Immature natural killer cell (primary cell): Measurements from ENCODE around the gene ASPDH. TPM values are rescaled to one million over a fixed set of nuclear protein-coding genes. Genes with fewer than 3 reads are reported as not detected.
"Not testable (repeated sequence)": the region's sequence is repeated elsewhere in the genome, so short reads cannot be mapped to it uniquely, and the experiment has no call there.

ENCODE experiments used
- DNase-seq, 3 donors: peaks; one replicate each; pipeline ENCODE4 v3.0.0; 2022; ENCODE audit warnings: mixed read lengths in 1 of 3
- H3K27ac Mint-ChIP-seq, 6 donors: one replicate each; pipeline ENCODE4 v1.8.0; 2020; ENCODE audit warnings: mixed read lengths in 6 of 6, mild to moderate bottlenecking in 5 of 6, inconsistent platforms in 4 of 6, moderate library complexity in 3 of 6
- H3K27me3 Mint-ChIP-seq, 3 donors: one replicate each; pipeline ENCODE4 v1.8.0; 2020 to 2021; ENCODE audit warnings: low read depth in 3 of 3, mild to moderate bottlenecking in 3 of 3, mixed read lengths in 3 of 3, moderate library complexity in 3 of 3, inconsistent platforms in 1 of 3
- H3K36me3 Mint-ChIP-seq, 3 donors: one replicate each; pipeline ENCODE4 v1.8.0; 2020; ENCODE audit warnings: mixed read lengths in 3 of 3, inconsistent platforms in 2 of 3, mild to moderate bottlenecking in 2 of 3
- H3K4me1 Mint-ChIP-seq, 2 donors: one replicate each; pipeline ENCODE4 v1.8.0; 2020; ENCODE audit warnings: inconsistent platforms in 2 of 2, mild to moderate bottlenecking in 2 of 2, mixed read lengths in 2 of 2, moderate library complexity in 1 of 2
- H3K4me3 Mint-ChIP-seq, 5 donors: one replicate each; pipeline ENCODE4 v1.8.0; 2020; ENCODE audit warnings: mild to moderate bottlenecking in 5 of 5, mixed read lengths in 5 of 5, inconsistent platforms in 3 of 5, moderate library complexity in 3 of 5
- H3K9me3 Mint-ChIP-seq, 6 donors: one replicate each; pipeline ENCODE4 v1.8.0; 2020; ENCODE audit warnings: mild to moderate bottlenecking in 6 of 6, mixed read lengths in 6 of 6, inconsistent platforms in 4 of 6, moderate library complexity in 3 of 6
- polyA plus RNA-seq, 3 donors: library from polyadenylated mRNA; unstranded; fragments of 300-500 nt; fragmentation: Illumina TruSeq; gene quantifications; one replicate each; pipeline ENCODE4 v1.2.3, GENCODE V29; 2021

Gene ASPDH
- polyA plus RNA-seq, 3 donors from 2014 or later: not detected

DNA sequence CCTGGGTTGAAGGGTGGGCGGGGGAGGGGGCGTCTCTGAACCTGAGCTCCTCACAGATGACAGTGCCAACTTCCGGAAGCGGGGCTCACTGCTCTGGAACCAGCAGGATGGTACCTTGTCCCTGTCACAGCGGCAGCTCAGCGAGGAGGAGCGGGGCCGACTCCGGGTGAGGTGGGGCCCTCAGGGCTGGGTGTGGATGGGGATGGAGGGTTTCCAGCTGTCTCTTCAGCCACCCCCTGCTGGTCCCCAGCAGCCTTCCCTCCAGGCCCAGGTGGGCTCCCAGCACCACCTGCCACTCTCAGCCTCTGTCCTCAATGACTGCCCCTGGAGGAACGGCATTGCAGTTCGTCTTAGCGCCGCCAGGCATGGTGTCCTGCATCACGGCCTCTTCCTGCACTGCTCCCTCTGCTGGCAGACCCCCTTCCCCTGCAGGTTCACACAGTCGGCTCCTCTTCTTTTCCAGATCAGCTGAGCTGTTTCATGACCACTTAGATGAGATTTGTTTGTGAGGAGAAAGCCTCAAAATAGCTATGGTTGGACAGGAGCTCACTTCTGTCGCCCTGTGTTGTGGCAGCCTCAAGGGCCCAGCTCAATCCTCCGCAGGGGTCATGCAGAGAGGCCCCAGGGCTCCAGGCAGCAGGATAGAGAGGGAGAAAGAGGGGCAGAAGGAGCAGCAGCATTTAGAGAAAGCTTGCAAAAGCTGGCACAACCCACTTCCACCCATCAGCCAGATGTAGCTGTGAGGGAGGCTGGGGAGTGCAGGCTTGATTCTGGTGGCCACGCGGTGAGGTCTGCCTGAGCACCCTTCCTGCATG, 34.6 kb downstream of the ASPDH start:
- Mint-ChIP-seq H3K9me3 (no peaks in the 10 kb centered on the region), H3K36me3 (peaks cover 5 to 12% (median 6%) of the 10 kb centered on the region in 3 donors), H3K27me3 (peaks cover 6 to 12% (median 7%) of the 10 kb centered on the region in 3 donors), H3K4me1 (peaks cover 21 to 26% of the 10 kb centered on the region in 2 donors), H3K27ac (peak overlapping the region in 1 of 6 donors; percentile 67), H3K4me3 (peak overlapping the region in 2 of 5 donors; percentile 32 to 69)
- no peak for DNase-seq

DNA sequence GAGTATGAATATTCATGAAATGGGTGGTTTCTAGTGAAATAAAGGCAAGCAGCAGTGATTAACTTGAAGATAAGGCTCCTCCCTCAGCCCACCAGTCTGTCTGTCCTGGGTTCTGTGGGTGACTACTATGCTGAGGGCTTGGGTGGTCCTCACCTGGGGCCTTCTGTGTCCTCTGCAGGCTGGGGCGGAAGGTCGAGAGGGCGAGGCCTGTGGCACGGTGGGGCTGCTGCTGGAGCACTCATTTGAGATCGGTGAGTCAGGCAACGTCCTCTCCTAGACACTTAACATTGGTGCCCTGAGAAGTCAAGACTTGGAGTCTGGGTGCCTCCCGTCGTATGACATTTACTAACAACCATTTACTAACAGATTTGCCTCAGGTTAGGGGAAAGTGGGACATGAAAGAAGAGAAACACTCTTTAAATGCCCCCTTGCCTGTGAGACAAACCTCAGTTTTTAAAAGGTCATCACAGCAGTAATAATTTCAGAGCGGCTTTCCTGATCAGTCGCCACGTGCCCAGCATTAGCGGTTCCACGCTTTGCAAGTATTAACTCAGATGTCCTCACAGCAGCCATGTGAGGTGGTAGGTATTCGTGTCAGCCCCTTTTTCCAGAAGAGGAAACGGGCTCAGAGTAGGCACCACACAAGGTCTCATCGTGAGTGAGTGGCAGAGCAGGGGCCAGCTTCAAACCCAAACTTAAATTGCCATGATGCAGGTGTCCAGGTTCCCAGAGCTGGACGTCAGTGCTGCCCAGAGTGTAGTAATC, 35.8 kb downstream of the ASPDH start:
- Mint-ChIP-seq H3K4me1 (peaks cover 21 to 26% of the 10 kb centered on the region in 2 donors), H3K36me3 (peaks cover 0 to 7% (median under 1%) of the 10 kb centered on the region in 3 donors), H3K27ac (peak overlapping the region in 4 of 6 donors; percentile 71 to 91 (median 85)), H3K4me3 (peak overlapping the region; percentile 97 to 99 (median 98)), H3K27me3 (peaks cover 7 to 12% (median 8%) of the 10 kb centered on the region in 3 donors), H3K9me3 (no peaks in the 10 kb centered on the region)
- DNase-seq: no peak

DNA sequence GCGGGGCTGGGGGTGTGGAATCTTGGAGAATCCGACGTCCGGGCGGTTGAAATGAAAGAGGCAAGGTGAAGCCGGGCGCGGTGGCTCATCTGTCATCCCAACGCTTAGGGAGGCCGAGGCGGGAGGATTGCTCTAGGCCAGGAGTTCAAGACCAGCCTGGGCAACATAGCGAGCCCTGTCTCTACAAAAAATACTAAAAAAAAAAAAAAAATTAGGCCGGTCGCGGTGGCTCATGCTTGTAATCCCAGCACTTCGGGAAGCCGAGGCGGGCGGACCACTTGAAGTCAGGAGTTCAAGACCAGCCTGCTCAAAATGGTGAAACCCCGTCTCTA, 36.8 kb downstream of the ASPDH start:
- H3K27me3 Mint-ChIP-seq: peaks cover 7 to 12% (median 8%) of the 10 kb centered on the region in 3 donors
- peaks cover 0 to 7% (median 0%) of the 10 kb centered on the region in 3 donors for H3K36me3 Mint-ChIP-seq

DNA sequence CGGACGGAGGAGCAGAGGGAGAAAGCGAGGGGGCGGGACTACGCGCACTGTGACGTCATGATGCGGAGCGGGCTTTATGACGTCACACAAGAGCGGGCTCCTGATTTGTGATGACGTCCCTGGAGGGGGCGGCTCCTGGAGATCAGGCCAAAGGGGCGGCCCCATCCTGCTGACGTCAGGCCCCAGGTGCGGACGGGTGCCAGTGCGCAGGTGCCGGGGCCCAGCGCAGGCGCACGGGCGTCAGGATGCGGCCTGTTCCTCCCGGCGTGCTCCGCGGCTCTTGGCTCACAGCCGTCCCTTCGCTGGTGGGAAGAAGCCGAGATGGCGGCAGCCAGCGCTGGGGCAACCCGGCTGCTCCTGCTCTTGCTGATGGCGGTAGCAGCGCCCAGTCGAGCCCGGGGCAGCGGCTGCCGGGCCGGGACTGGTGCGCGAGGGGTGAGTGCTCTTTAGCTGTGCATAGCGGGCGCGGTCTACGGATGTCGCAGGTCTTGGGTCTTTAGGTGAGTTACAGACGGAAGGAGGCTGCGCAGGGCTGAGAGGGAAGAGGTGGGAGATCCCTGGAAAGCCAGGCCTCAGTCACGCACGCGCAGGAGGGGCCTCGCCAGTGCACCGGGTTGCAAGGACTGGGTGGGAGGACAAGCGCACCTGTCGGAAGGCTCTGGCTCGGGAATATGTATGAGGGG, 37.3 kb downstream of the ASPDH start, which contains the start of the genes EMC10 and GARIN5A:
TSS of gene EMC10 (plus strand) at position 284 of the 683 bp plus-strand sequence. CDS start at position 322, 38 bp downstream.
TSS of gene GARIN5A (minus strand) at position 625 of the 683 bp plus-strand sequence. CDS start at position 165, 460 bp downstream.
- H3K36me3 Mint-ChIP-seq: peaks cover 0 to 7% (median 0%) of the 10 kb centered on the region in 3 donors
- H3K27me3 Mint-ChIP-seq: peaks cover 7 to 12% (median 8%) of the 10 kb centered on the region in 3 donors
- peak within 1 kb of the TSS; percentile 89 to 96 (median 92) for H3K27ac Mint-ChIP-seq
- H3K9me3 Mint-ChIP-seq: no peaks in the 10 kb centered on the region
- DNase-seq: peak; percentile 91 to 93 (median 92)
- H3K4me1 Mint-ChIP-seq: peaks cover 21 to 26% of the 10 kb centered on the region in 2 donors
- peak within 1 kb of the TSS; percentile 97 to 99 (median 98) for H3K4me3 Mint-ChIP-seq

More for the DNA sequence above, 36.8 kb downstream of the ASPDH start:
- Mint-ChIP-seq H3K4me1 (peaks cover 21 to 26% of the 10 kb centered on the region in 2 donors), H3K9me3 (no peaks in the 10 kb centered on the region), H3K27ac (peak overlapping the region; percentile 89 to 96 (median 92)), H3K4me3 (peak overlapping the region; percentile 97 to 99 (median 98))
- DNase-seq: no peak

DNA sequence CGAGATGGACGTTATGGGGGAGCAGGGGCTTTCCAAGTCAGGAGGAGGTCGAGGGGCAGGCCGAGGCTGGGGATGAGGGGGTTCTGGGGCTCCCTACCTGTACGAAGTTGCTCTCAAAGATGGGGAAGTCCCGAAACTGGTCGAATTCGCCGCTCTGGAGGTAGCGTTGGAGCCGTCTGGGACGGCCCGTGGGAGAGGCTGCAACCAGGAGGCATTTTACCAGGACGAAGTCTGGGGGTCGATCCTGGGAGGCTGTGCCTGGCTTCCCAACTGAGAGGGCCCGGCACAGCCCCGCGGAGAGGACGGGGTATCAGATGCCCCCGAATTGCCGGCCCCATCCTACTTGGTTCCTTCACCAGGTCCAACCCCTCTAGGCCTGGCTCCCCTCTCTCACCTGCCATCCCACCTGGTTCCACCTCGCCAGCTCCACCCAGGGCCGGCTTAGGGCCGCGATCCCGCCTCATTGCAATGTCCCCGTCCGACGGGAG, 37.9 kb downstream of the ASPDH start:
- Mint-ChIP-seq H3K9me3 (no peaks in the 10 kb centered on the region), H3K27ac (peak overlapping the region; percentile 76 to 94 (median 86)), H3K4me3 (peak overlapping the region; percentile 97 to 99 (median 98)), H3K36me3 (peaks cover 0 to 7% (median 0%) of the 10 kb centered on the region in 3 donors), H3K27me3 (peaks cover 7 to 13% (median 7%) of the 10 kb centered on the region in 3 donors), H3K4me1 (peaks cover 21 to 26% of the 10 kb centered on the region in 2 donors)
- no peak for DNase-seq

DNA sequence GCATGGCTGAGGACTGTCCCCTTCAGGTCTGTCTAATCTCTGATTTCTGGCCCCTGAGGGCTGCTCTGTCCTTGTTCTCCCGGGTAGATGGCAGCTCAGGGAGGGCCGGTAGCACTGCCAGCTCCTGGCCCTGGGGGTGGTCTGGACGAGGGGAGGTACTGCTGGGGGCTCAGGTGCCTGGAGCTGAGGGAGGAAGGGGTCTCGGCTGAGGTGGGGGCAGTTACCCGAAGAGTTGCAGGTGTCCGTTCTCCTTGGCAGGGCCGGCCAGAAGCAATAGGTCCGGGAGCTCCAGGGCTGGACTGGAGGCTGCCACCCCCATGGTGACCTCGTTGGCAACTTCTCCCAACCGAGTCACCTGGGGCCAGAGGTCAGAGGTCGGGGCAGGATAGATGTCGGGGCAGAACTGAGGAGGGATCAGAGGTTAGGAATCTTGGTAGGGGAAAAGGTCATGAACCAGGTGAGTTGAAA, 38.6 kb downstream of the ASPDH start:
- Mint-ChIP-seq H3K4me3 (peak overlapping the region; percentile 63 to 79 (median 72)), H3K9me3 (no peaks in the 10 kb centered on the region), H3K27me3 (peaks cover 5 to 13% (median 7%) of the 10 kb centered on the region in 3 donors), H3K36me3 (peaks cover 0 to 7% (median 0%) of the 10 kb centered on the region in 3 donors), H3K4me1 (peaks cover 21 to 26% of the 10 kb centered on the region in 2 donors), H3K27ac (peak overlapping the region; percentile 30 to 94 (median 86))
- no peak for DNase-seq

DNA sequence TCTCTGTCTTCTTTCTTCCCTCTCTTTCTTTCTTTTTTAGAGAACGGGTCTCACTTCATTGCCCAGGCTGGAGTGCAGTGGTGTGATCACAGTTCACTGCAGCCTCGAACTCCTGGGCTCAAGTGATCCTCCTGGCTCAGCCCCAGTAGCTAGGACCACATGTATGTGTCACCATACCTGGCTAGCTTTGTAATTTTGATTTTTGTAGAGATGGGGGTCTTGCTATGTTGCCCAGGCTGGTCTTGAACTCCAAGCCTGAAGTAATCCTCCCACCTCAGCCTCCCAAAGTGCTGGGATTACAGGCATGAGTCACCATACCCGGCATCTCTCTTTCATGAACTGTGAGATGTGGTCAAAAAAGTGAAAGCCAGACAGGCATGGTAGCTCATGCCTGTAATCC, 40.4 kb downstream of the ASPDH start:
- peaks cover 5 to 13% (median 7%) of the 10 kb centered on the region in 3 donors for H3K27me3 Mint-ChIP-seq
- H3K4me3 Mint-ChIP-seq, DNase-seq, H3K9me3 Mint-ChIP-seq, H3K36me3 Mint-ChIP-seq: not testable (repeated sequence)
- peaks cover 18 to 20% of the 10 kb centered on the region in 2 donors for H3K4me1 Mint-ChIP-seq
- peak overlapping the region in 3 of 6 donors; percentile 37 to 73 (median 58) for H3K27ac Mint-ChIP-seq

DNA sequence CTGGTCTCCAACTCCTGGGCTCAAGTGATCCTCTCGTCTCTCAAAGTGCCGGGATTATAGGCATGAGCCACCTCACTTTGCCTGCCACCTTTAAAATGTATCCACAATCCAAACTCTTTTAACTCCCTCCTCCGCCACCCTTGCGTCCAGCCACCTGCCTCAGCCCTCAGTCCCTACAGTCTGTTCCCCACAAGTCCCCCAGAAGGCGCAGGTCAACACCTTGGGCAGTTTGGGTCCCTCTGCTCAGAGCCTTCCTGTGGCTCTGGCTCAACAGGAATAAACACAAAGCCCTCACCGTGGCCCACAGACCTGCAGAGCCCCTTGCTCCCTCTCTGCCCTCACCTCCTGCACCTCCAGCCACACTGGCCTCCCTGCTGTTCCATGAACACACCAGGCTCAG, 44.9 kb downstream of the ASPDH start:
- DNase-seq: no peak
- no peaks in the 10 kb centered on the region for H3K36me3 Mint-ChIP-seq
- peak overlapping the region in 1 of 6 donors; percentile 56 for H3K27ac Mint-ChIP-seq
- no peak overlapping the region for H3K4me3 Mint-ChIP-seq
- peaks cover 0 to 3% (median 2%) of the 10 kb centered on the region in 3 donors for H3K27me3 Mint-ChIP-seq
- H3K4me1 Mint-ChIP-seq: no peaks in the 10 kb centered on the region
- H3K9me3 Mint-ChIP-seq: no peaks in the 10 kb centered on the region

DNA sequence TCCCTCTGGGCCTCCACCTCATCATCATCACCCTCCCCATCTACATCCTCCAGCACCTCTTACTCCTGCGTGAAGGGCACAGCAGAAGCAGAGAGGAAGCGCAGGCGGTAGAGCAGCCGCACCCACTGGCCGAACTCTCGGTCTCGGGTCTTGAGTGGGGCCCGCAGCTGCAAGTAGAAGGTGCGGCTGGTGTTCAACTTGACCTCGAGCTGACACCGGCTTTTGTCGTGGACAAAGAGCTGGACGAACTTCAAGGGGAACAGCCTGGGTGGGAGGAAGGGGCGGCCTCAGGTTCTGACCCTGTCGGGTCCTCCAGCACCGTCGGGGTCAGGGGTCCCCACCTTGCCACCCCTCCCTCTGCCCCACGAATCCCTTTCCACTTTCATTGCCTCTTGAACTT, 46.1 kb downstream of the ASPDH start:
- DNase-seq: no peak
- Mint-ChIP-seq H3K27ac (no peak overlapping the region), H3K27me3 (peaks cover 0 to 3% (median 2%) of the 10 kb centered on the region in 3 donors), H3K4me3 (no peak overlapping the region), H3K36me3 (no peaks in the 10 kb centered on the region), H3K9me3 (no peaks in the 10 kb centered on the region), H3K4me1 (no peaks in the 10 kb centered on the region)

DNA sequence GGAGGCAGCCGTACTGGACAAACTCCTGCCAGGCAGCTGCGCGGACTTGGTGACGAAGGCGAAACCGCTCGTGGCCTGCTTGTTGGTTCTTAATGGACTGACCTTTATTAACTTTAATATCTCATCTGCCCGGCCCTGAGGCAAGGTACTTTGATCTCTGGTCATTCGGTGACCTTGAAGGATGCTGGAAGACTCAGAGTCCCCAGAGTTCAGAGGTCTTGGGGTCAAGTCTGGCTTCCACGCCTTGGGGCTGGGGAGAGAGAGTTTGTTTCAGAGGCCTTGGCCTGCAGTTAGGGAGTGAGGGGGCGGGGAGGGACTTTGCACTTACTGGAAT, 47.0 kb downstream of the ASPDH start:
- no peaks in the 10 kb centered on the region for H3K36me3 Mint-ChIP-seq

DNA sequence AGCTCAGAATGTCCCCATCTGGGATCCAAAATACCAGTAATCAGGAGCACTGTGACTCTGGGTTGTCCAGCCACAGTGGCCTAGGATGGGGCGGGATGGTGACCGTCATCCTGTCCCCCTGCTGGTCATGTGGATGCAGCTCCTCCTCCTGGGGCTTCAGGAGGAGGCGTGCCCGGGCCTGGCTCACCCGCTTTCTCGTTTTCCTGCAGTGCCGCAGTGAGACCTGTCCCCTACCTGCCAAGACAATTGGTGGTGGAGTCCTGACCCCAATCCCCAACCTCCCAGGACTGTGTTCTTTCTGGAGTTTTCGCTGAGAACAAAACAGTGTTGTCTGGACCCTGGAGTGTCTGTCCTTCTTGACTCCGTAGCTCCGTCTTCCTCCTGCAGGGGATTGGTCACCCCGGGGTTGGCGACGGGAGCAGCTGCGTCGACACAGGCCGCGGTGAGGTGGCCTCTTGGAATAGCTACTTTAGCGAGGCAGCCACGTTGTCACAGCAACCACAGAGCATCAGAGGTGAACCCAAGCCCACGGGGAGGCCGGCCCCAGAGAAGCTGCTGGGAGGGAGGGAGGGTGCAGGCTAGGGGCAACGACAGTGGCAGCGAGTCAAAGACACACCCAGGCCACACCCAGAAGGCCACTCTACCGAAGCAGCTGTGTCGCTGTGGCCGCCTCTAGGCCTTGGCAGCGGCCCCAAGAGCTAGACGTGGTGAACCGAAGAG, 47.6 kb downstream of the ASPDH start:
- H3K4me3 Mint-ChIP-seq: no peak overlapping the region
- no peaks in the 10 kb centered on the region for H3K36me3 Mint-ChIP-seq
- no peaks in the 10 kb centered on the region for H3K4me1 Mint-ChIP-seq
- DNase-seq: no peak
- H3K9me3 Mint-ChIP-seq: no peaks in the 10 kb centered on the region
- peaks cover 0 to 5% (median 2%) of the 10 kb centered on the region in 3 donors for H3K27me3 Mint-ChIP-seq
- H3K27ac Mint-ChIP-seq: no peak overlapping the region

More for the DNA sequence above, 47.0 kb downstream of the ASPDH start:
- Mint-ChIP-seq H3K27ac (no peak overlapping the region), H3K27me3 (peaks cover 0 to 5% (median 3%) of the 10 kb centered on the region in 3 donors), H3K4me3 (no peak overlapping the region), H3K9me3 (no peaks in the 10 kb centered on the region), H3K4me1 (no peaks in the 10 kb centered on the region)
- no peak for DNase-seq

DNA sequence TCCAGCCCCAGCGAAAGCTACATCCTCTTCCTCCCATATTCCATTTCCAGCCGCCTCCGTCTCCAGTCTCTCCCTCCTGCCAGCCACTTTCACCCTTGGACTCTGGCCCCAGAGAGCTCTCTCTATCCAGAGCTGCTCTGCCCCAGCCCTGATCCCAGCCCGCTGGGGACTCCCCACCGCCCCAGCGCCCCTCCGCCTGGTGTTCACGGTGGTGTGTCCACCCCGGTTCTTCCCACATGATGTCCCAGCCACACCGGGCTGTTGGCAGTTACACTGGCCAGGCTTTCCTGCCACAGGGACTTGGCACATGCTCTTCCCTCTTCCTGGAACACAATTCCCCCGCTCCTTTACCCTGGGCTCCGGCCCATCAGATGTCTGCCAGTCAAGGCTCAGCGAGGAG, 48.7 kb downstream of the ASPDH start:
- Mint-ChIP-seq H3K4me1 (no peaks in the 10 kb centered on the region), H3K36me3 (no peaks in the 10 kb centered on the region), H3K27me3 (peaks cover 0 to 5% (median 3%) of the 10 kb centered on the region in 3 donors), H3K9me3 (no peaks in the 10 kb centered on the region), H3K27ac (no peak overlapping the region), H3K4me3 (no peak overlapping the region)
- DNase-seq: no peak
